DOHH2 (cell line): ENCODE measurements around the gene TRAF2.

ENCODE experiments used
- EZH2phosphoT487 ChIP-seq: fragments of 200-600 bp; sonication (generic); IDR thresholded peaks from 2 replicates; pipeline ENCODE4 v1.6.1; 2017; ENCODE audit warnings: borderline replicate concordance, mild to moderate bottlenecking, antibody characterized with exemption, low read length, moderate library complexity, mixed read lengths
- TF ChIP-seq, protein P1 (sequence below): fragments of 200-600 bp; sonication (generic); IDR thresholded peaks from one replicate; pipeline ENCODE4 v1.5.1; 2014; ENCODE audit warnings: antibody characterized with exemption, mild to moderate bottlenecking, low read depth, low read length; ENCODE audit not compliant: poor library complexity, severe bottlenecking

DNA sequence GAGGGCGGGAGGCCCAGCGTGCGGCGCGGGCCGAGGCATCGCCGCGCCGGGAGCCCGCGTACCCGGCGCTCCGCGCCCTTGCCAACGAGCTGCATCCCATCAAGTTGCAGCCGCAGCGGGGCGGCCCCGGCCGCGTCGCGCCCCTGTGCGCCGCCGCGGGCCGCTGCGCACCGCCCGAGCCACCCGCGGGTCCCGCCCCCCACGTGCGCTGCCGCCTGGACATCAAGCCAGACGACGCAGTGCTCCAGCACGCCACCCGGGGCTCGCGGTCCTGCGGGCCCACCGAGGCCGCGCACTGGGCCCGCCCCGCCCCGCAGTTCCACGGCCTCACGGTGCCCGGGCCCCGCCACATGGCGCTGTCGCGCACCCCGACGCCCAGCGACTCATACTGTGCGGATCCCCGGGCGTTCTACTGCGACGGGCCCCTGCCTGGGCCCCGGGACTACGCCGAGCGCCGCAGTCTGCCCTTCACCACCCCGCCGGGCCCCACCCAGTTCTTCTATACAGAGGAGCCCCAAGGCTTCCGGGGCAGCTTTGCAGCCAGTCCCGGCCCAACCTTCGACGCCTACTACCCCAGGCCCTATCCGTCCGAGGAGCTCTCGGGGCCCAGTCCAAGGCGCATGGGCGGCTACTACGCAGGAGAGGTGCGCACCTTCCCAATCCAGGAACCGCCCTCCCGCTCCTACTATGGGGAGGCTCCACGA lies 41.4 kb upstream of the TRAF2 start:
- TF ChIP-seq, protein P1, sequence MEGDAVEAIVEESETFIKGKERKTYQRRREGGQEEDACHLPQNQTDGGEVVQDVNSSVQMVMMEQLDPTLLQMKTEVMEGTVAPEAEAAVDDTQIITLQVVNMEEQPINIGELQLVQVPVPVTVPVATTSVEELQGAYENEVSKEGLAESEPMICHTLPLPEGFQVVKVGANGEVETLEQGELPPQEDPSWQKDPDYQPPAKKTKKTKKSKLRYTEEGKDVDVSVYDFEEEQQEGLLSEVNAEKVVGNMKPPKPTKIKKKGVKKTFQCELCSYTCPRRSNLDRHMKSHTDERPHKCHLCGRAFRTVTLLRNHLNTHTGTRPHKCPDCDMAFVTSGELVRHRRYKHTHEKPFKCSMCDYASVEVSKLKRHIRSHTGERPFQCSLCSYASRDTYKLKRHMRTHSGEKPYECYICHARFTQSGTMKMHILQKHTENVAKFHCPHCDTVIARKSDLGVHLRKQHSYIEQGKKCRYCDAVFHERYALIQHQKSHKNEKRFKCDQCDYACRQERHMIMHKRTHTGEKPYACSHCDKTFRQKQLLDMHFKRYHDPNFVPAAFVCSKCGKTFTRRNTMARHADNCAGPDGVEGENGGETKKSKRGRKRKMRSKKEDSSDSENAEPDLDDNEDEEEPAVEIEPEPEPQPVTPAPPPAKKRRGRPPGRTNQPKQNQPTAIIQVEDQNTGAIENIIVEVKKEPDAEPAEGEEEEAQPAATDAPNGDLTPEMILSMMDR, result no peak
- no peak for TF ChIP-seq EZH2phosphoT487
